Uterus (tissue), 4 donors: ENCODE measurements around the gene EYA4. TPM values are rescaled to one million over a fixed set of nuclear protein-coding genes. Genes with fewer than 3 reads are reported as not detected.

Experiments used
- DNase-seq, 2 donors: peaks; one replicate each; pipeline ENCODE4 v3.0.0-alpha.2; 2019 to 2020
- H3K27ac ChIP-seq, 2 donors: fragments of 200-600 bp; sonication (generic); 1 replicate in 1 of 2; 2 replicates in 1 of 2; pipeline ENCODE4 v1.5.1; 2016 to 2018
- H3K27me3 ChIP-seq, 2 donors: fragments of 200-600 bp; sonication (generic); one replicate each; pipeline ENCODE4 v1.5.1; 2018 to 2019; ENCODE audit warnings: control low read depth in 1 of 2
- H3K36me3 ChIP-seq, 2 donors: fragments of 200-600 bp; sonication (generic); one replicate each; pipeline ENCODE4 v1.5.1; 2019; ENCODE audit warnings: control low read depth in 1 of 2
- H3K4me1 ChIP-seq, 2 donors: fragments of 200-600 bp; sonication (generic); one replicate each; pipeline ENCODE4 v1.5.1; 2018 to 2019; ENCODE audit warnings: control low read depth in 1 of 2
- H3K4me3 ChIP-seq, 2 donors: fragments of 200-600 bp; sonication (generic); 1 replicate in 1 of 2; 2 replicates in 1 of 2; pipeline ENCODE4 v1.5.1; 2018 to 2019; ENCODE audit warnings: mild to moderate bottlenecking in 1 of 2
- H3K9me3 ChIP-seq, 2 donors: fragments of 200-600 bp; sonication (generic); one replicate each; pipeline ENCODE4 v1.5.1; 2019; ENCODE audit warnings: control low read depth in 1 of 2
- CTCF ChIP-seq, 4 experiments: fragments of 200-600 bp in 2 of 4; fragments of 450-650 bp in 2 of 4; sonication (generic) in 2 of 4; IDR thresholded peaks; one replicate each; pipeline ENCODE4 v1.5.1; 2016 to 2019; ENCODE audit warnings: antibody characterized with exemption in 4 of 4, mild to moderate bottlenecking in 2 of 4, moderate library complexity in 1 of 4
- POLR2A ChIP-seq, 2 donors: fragments of 450-650 bp; IDR thresholded peaks; one replicate each; pipeline ENCODE4 v1.6.1; 2016; ENCODE audit warnings: antibody characterized with exemption in 2 of 2, mild to moderate bottlenecking in 1 of 2, moderate library complexity in 1 of 2
- intact Hi-C: fragments of 100-400 bp; cut with DNase I; formaldehyde crosslinking; loops from one replicate; pipeline ENCODE4 v1.15.1; 2023; ENCODE audit warnings: low total_unique reads
- total RNA-seq, 4 donors: library from RNA; depleted of rRNA in 3 of 4; stranded (reverse); fragments of >200 nt in 3 of 4; gene quantifications; one replicate each; pipeline versions ENCODE4 v1.1.0 to v1.2.4, GENCODE V29; 2014 to 2023
- donor health status: DM: yes; HTN: yes; CAD: no.

The EYA4 gene
- total RNA-seq, 4 donors from 2014 or later: 2.0 to 8.8 (median 8.4) TPM; not detected in 1

- TF ChIP-seq POLR2A (IDR thresholded peaks at IDR 0.05) (no peak), CTCF (IDR thresholded peaks at IDR 0.05) (no peak)
- no peaks in the 10 kb centered on the region for H3K4me1 ChIP-seq
- H3K36me3 ChIP-seq: no peaks in the 10 kb centered on the region
- no peak overlapping the region for H3K27ac ChIP-seq
- DNase-seq: no peak
- H3K27me3 ChIP-seq: no peaks in the 10 kb centered on the region
- H3K9me3 ChIP-seq: no peaks in the 10 kb centered on the region
- H3K4me3 ChIP-seq: no peak overlapping the region
- intact Hi-C loops: no loop called here
These were observed 22.3 kb upstream of the EYA4 start for GRCh38 chr6:133218852-133219251.

- Histone ChIP-seq H3K27ac (no peak overlapping the region), H3K9me3 (no peaks in the 10 kb centered on the region), H3K4me3 (no peak overlapping the region), H3K4me1 (no peaks in the 10 kb centered on the region), H3K36me3 (no peaks in the 10 kb centered on the region), H3K27me3 (no peaks in the 10 kb centered on the region)
- TF ChIP-seq CTCF (IDR thresholded peaks at IDR 0.05) (no peak), POLR2A (IDR thresholded peaks at IDR 0.05) (no peak)
- no peak for DNase-seq
- intact Hi-C loops: no loop called here
These were observed 17.6 kb upstream of the EYA4 start for GRCh38 chr6:133223452-133224029.

GRCh38 chr6:133225560-133225959 is 15.6 kb upstream of the EYA4 start:
- Histone ChIP-seq H3K36me3 (no peaks in the 10 kb centered on the region), H3K27me3 (no peaks in the 10 kb centered on the region), H3K9me3 (no peaks in the 10 kb centered on the region), H3K4me1 (no peaks in the 10 kb centered on the region), H3K4me3 (no peak overlapping the region), H3K27ac (no peak overlapping the region)
- no peak for DNase-seq
- TF ChIP-seq POLR2A (IDR thresholded peaks at IDR 0.05): no peak
- TF ChIP-seq CTCF (IDR thresholded peaks at IDR 0.05): no peak
- intact Hi-C loops: no loop called here

GRCh38 chr6:133227344-133227743 is 13.8 kb upstream of the EYA4 start:
- intact Hi-C loops: no loop called here

GRCh38 chr6:133230052-133230451 is 11.1 kb upstream of the EYA4 start:
- no peak for DNase-seq
- TF ChIP-seq CTCF (IDR thresholded peaks at IDR 0.05) (no peak), POLR2A (IDR thresholded peaks at IDR 0.05) (no peak)
- H3K27me3 ChIP-seq: no peaks in the 10 kb centered on the region
- H3K9me3 ChIP-seq: no peaks in the 10 kb centered on the region
- no peaks in the 10 kb centered on the region for H3K4me1 ChIP-seq
- H3K36me3 ChIP-seq: no peaks in the 10 kb centered on the region
- no peak overlapping the region for H3K27ac ChIP-seq
- no peak overlapping the region for H3K4me3 ChIP-seq
- intact Hi-C loops: no loop called here

More at GRCh38 chr6:133227344-133227743, 13.8 kb upstream of the EYA4 start:
- no peaks in the 10 kb centered on the region for H3K9me3 ChIP-seq
- no peaks in the 10 kb centered on the region for H3K4me1 ChIP-seq
- no peak overlapping the region for H3K4me3 ChIP-seq
- H3K27ac ChIP-seq: no peak overlapping the region
- no peaks in the 10 kb centered on the region for H3K36me3 ChIP-seq
- no peak for TF ChIP-seq CTCF (IDR thresholded peaks at IDR 0.05)
- no peak for TF ChIP-seq POLR2A (IDR thresholded peaks at IDR 0.05)
- no peaks in the 10 kb centered on the region for H3K27me3 ChIP-seq
- DNase-seq: no peak
